DOHH2 (cell line): Measurements from ENCODE around the gene PISD.
"Not testable (repeated sequence)": the region's sequence is repeated elsewhere in the genome, so short reads cannot be mapped to it uniquely, and the experiment has no call there.

ENCODE experiments used
- CTCF ChIP-seq: fragments of 200-600 bp; sonication (generic); IDR thresholded peaks from one replicate; pipeline ENCODE4 v1.5.1; 2014; ENCODE audit warnings: antibody characterized with exemption, mild to moderate bottlenecking, low read depth, low read length; ENCODE audit not compliant: poor library complexity, severe bottlenecking
- EZH2phosphoT487 ChIP-seq: fragments of 200-600 bp; sonication (generic); IDR thresholded peaks from 2 replicates; pipeline ENCODE4 v1.6.1; 2017; ENCODE audit warnings: borderline replicate concordance, mild to moderate bottlenecking, antibody characterized with exemption, low read length, moderate library complexity, mixed read lengths

DNA sequence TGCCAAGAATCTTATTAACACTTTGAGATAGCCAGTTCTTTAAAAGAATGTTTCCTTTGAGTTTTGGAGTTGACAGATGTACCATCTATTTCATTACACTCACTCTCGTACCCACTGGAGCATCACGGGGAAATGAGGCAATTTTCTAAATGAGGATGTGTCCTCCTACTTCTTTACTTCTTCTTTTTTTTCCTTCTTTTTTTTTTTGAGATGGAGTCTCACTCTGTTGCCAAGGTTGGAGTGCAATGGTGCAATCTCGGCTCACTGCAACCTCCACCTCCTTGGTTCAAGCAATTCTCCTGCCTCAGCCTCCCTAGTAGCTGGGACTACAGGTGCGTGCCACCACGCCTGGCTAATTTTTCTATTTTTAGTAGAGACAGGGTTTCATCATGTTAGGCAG is 12.2 kb upstream of the PISD start:
- not testable (repeated sequence) for TF ChIP-seq CTCF, EZH2phosphoT487
